NK-92 (cell line): ENCODE measurements around the gene SLIT3.

Experiments used
- DNase-seq: peaks from one replicate; lab custom pipeline; 2025; ENCODE audit not compliant: unreplicated experiment; lab: John Stamatoyannopoulos, UW

The SLIT3 gene

DNA sequence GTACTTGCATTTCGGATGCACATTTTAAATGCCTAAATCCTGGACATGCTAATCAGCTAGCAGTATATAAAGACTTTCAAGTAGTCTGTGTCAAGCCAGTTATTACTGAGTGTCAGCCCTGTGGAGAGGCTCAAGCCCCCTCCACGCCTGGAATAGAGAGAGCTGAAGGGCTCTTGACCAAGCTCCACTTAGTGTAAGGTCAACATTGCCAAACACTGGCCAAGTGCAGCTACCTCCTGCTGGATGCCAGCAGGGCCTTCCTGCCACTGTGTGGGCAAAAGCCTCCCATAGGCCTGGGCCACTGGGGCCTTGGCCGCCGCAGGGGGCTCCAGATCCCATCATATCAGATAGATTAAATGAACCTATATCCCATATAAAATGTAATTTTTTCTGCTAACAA, 482.4 kb downstream of the SLIT3 start:
- DNase-seq, result no peak

DNA sequence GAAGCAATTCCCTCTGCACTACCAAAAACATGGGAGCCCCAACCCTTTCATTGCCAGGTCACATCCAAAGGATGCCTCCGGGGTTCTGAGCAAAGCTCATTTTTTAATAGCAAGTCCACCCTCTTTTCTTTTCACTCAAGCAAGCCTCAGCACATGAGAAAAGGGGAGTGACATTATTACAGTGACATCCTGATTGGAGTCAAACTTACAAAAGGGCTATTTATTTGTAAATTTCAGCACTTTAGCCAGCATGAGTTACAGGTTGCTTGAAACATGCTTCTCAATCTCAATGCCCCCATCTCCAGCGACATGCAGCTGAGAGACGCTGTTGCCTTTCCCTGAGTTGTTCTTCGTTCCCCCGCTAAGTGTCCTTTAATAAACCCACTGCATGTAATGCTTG, 483.3 kb downstream of the SLIT3 start:
- DNase-seq, result no peak

DNA sequence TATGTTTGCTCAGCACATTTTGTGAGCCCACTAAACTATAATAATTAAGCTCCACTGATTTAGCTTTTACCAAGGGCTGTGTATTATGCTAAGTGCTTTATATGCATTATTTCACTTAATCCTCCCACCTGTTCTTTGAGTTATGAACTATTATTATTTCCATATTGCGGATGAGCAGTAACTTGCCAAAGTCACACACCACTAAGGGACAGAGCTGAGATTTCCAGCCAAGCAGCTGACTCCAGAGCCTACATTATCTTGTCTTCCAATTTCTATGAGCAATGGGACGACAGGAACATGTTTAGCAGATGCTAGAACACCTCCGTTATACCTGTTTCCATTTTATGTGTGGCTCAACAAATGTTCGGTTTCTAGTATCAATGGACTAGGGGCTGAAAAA, 484.3 kb downstream of the SLIT3 start:
- DNase-seq, result no peak

DNA sequence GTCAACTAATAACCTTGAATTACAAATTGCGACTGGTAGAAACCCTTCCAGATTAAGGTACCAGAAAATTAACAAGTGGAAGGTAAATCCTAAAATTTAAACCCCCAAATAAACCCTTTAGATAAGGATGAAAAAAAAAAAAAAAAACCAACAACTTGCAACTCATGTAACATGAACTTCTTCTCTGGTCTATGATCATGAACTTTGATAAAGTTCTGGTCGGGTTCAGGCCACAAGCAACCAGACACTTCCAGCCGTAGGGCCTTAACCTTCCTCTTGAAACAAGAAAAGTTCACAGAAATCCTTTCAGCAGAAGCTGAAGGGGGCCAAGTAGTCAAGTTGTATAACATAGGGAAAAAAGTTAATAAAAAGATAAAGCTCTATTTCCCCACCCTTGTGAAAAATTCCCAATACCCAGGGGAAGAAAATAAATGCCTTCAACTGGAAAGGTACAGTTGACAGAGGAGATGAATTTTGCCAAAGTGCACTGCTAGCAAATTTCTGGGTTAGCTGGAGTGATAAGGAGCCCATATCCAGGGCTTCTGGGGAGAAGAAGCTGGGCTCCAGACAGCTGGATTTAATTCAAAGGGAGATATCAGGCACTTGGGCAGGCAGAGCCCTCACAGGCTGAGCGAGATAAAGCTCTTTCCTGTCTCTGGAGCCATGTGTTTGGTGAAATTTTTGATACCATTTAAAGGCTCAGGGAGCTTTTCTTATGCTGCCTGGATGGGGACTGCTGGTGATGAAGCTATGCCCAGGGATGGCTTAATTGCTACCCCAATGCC, 487.6 kb downstream of the SLIT3 start:
- no peak for DNase-seq

DNA sequence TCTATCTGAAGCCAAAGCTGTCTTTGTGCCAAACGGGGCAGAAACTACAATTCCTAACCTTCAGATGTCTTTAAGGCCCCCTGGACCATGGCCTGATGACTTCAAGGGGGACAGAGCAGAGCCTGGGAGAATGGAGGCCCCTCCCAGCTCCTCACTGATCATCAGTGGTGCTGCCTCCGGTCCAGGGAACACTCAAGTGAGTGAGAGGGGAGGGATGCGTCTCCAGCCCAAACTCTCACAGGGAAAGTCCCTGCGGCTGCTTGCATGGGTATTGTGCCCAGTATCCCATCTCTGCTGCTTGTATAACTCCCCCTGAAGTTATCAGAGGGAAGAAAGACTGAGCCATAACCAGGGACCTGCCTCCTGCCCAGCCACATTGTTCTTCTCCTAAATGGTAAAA, 490.3 kb downstream of the SLIT3 start:
- no peak for DNase-seq

DNA sequence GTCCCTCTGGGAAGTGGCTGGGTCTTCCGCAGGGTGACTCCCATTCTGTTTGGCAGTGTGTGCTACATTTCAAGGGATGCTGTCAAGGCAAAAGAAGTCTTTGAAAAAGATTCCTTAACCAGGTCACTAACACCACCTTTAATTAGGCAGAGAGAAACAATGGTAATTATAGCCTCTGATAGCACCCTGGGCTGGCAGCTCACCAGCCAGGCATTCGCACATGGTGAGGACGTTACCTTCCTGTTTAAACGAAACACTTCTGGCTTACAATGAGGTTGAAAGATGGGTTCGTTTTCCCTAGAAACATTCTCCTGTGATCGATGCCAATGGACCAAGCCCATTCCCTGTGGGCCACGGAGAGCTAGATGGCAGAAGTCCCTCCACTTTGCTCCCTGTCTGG, 491.7 kb downstream of the SLIT3 start:
- DNase-seq, result no peak

DNA sequence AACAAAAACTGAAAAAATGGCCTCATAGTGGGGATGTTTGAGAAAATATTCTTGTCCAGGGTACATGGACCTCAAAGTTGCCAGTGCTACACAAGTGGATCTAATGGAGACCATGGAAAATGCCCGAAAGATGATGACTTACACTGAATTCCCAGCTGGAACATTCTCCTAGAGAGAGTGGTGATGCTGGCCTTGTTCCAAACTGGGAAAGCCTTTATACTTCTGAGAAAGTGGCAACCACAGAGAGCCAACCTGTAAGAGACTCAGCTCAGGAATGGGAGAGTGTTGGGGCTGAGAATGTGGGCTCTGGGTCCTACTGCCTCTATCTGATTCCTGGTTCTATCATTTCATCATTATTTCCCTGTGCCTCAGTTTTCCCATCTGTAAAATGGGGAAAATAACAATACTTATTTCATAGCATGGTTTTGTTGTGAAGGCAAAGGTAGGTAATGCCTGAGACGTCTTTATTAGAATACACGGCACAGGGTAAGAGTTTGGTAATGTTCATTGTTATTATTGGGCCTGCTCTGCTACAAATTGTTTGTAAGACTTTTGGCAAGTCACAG, 492.8 kb downstream of the SLIT3 start:
- no peak for DNase-seq

DNA sequence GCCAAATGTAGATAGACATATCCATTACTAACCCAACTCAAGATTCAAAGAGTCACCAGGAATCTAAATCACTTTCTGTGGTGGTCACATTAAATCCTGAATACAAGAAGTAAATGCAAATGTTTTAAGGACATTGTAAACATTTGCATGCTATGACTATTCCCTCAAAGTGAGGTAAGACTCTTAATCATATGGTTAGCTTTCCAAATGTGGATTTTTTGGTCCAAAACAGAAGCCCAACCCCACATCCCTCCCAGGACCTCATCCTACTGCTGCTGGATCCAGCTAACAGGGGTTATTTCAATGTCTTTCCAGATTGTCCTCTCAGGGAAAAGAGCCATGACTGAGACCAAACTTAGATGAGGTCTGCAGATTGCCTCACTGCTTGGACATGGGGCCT, 493.7 kb downstream of the SLIT3 start:
- DNase-seq, result no peak

DNA sequence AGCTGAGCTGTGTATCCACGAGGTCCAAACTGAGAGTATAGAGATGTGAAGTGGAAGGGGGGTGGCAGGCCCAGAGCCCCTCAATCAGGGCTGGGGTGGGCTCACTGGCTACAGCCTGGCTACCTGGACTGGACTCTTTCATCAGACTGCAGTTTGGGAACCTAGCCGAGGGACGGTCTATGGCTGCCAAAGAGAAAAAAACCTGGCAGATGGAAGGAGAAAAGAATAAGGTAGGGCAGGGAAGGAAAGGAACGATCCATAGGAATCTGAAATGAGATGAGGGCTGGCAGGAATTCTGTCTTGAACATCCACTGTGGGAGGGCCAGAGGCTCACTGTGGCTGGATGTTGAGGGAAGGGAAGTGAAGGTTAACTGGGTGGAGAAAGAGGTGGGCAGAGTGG, 497.4 kb downstream of the SLIT3 start:
- no peak for DNase-seq

DNA sequence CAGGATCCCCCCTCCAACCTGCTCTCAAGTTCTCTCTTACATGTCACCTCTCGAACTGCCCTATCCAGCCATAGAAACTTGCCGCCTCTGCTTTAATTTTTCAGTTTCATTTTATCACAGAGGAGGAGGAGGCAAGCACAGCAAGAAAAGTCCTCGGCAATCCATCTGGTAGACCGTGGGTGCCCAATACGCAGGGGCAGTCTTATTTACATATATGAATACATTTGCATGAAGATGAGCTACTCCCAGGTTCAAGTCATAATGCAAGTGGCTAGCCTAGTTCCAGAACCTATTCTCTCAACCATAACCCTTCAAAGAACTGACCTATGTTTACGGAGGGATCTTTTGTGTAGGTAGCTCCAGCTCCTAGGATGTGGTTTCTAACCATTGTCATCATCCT, 498.6 kb downstream of the SLIT3 start:
- no peak for DNase-seq

DNA sequence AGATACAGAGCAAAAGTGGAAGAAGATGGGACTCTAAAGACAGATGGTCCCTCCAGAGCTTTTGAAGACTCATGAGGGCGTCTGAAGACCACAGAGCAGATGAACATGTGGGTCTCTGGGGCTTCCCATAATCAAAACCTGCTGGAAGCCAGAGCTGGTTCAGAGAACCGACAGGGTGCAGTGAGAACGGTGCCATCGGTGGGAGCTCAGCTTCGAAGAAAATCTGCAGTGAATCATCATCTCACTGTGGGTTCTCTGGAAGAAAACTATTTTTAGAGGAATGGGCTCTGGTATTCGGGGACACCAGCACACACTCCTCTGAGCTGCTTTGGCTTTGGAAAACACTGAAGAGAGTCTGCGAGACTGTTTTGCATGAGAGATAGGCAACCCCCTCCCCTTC, 499.4 kb downstream of the SLIT3 start:
- DNase-seq, result no peak

DNA sequence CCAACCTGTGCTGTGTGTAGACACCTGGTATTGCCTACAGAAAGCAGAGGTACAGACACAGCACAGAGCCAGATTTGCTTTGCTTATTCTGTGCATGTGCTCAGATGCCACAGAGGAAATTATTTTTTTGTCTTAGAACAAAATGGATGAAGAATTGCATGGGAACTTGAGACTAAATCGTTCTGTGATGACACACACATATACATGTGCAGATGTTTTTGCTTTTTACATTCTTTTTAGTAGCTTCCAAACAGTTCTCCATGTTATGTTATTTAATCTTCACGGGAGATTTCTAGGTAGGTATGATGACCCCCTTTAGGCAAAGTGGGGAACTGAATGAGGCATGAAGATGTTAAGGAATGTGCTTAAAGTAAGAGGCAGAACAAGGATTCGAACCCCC, 500.2 kb downstream of the SLIT3 start:
- DNase-seq, result no peak

DNA sequence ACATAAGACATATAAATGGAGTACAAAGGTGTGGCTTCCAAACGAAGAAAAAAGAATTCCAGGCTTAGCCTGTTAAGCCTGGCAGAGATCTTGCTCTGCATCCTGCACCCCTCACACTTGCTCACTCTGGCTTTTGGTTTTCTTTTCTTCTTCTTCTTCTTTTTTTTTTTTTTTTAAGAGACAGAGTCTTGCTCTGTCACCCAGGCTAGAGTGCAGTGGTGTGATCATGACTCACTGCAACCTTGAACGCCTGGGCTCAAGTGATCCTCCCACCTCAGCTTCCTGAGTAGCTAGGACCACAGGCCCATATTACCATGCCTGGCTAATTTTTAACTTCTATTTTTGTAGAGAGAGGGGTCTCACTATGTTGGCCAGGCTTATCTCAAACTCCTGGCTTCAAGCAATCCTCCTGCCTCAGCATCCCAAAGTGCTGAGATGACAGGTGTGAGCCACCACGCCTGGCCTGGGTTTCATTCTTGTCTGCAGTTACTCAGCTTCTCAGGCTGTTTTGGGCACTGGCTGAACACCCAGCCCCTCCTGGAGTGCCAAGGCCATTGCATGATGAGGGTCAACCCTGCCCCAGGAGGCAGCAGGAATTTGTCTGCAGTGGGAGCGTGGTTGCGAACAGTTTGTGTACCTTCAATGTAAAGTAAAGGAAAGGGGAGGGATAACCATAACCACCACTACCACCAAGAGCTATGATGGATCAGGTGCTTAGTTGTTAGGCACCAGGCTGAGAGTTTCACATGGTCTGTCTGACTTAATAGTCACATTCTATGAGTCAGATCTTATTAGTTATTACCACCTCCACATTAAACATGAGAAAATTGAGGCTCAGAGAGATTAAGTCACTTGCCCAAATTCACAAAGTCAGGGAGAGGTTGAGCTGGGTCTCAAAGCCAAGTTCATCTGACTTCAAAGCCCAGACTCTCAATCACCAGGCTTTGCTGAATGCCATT, 502.6 kb downstream of the SLIT3 start:
- DNase-seq, result no peak

DNA sequence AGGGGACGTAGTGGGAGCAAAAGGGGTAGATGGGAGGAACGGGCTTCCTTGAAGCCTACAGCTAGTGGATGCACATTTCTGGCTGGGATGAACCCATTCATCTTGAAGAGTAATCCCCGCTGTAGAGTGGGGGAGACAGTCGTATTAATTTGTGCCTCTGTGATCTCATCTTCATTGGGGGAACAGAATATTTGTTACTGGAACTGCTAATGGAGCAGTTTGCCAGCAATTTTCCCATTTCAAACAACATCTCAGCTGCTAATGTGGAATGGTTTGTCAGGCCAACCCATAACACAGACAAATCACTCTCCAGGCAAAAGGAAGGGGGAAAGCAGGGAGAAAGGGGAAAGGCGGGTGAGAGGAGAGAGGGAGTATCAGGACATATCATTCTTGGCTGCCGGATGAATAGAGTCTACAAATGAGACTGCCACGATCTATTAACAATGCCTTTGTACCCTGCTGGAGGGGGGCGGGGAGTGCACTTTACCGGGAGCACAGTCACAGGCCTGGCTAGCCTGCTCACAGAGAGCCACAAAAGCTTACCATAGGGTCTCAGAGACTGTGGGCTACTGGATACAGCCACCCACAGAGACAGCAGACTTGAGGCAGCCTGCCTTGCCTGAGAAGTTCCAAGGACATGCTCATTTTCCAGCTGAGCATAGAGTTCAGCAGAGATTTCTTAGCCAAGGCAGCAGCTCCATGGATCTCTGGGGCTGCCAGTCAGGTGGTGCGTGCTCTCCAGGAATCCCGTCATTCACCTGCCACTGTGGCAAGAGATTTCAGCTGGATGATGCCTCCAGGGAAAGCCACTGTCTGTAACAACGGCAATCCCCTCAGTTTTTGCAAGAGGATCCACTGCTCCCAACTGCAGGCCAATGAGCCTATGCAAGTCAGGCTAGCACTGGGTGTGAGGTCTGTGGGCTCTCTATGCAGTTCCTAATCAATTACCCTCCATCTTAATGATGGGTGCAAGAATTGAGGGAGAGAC, 504.1 kb downstream of the SLIT3 start:
- DNase-seq, result no peak

DNA sequence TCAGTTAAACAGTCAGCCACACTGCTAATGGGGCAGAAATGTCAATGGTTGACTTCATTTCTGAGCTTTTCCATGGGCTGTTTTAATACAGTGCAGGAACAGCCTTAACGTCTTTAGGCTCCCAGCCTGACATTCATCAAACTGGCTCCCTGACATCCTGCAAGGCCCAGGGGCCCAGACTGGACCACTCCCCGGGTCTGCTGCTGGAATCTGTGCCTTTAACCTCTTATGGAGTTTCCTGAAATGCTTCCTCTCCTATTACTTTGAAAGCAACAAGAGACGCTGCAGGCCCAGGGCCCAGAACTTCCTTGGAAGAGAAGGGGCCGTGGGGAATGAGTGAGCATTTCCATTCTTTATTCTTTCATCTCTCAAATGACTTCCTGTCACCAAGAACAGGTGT, 504.9 kb downstream of the SLIT3 start:
- no peak for DNase-seq

DNA sequence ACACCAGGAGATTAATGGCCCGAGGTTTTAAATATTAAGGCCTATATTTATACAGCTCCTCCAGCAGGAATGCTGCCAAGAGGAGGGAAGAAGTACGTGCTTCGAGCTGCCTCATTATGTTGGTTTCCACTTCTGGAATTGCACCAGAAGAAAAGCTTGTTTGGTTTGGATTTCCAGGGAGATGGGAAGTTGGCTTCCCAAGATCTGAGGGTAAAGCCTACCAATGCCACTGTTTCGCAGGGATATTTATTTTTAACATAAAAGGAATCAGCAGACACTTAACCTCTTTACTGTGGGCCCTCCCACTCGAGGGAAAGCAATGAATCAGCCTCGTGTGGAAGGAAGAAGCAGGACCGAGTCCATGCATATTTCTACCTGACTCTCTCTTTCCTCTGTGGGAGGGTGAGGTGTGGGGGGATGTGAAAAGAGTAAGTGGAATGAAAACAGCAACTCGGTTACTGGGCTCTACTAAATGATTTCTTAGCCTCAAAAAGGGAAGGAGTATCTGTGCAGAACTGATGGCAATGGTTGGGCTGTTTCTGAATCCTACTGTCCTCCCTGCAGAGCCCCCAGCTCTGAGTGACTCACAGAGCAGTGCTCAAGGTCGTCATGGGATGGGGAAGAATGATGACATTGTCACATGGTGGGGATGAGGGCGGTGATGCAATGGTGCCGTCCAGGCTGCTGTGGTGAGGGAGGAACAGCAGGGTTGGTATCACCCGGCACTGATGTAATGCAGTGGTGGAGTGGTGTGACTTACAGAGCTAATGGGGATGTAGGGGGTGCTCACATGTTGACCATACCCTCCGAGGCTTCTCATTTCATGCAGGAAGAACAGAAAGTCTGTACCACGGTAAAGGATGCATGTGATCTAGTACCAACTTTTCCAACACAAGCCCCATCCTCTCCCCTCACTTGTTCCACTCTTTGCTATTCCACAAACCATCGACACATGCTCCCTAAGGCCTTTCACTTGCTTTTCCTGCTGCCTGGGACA, 506.8 kb downstream of the SLIT3 start:
- no peak for DNase-seq

DNA sequence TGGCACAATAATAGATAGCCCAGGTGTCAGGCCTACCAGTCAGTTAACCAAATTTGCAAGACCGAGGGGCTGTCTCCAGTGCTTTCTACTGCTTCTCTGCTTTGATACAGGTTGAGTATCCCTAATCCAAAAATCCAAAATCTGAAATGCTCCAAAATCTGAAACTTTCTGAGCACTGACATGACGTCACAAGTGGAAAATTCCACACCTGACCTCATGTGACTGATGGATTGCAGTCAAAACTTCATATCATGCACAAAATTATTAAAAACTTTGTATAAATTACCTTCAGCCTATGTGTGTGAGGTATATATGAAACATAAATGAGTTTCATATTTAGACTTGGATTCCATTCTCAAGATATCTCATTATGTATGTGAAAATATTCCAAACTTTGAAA, 508.3 kb downstream of the SLIT3 start:
- no peak for DNase-seq

DNA sequence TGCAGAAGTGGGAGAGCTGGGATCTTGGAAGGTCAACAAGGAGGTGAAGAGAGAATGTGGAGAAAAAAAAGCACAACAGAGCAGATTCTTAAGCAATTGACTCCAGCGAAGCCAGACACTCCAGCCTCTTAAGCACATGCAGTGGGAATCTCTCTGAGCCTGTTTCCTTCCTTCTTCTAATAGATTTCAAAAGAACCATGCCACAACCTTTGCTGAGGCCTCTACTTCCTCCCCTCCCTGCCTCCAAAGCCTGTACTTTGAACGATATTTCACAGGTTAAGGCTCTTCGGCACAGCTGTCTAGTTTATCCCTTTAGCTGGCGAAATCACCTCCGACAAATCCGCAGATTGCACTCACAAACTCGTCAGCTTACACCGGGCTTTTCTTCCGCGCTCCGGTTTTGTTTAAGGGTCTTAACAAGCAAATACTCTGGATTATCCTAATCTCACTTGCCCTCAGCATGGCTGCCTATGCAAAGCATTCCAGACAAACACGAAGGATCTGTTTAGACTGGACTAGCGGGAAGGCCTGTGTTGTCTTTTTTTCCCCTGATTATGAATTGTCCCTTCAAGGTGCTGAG, 510.2 kb downstream of the SLIT3 start:
- DNase-seq, result no peak

DNA sequence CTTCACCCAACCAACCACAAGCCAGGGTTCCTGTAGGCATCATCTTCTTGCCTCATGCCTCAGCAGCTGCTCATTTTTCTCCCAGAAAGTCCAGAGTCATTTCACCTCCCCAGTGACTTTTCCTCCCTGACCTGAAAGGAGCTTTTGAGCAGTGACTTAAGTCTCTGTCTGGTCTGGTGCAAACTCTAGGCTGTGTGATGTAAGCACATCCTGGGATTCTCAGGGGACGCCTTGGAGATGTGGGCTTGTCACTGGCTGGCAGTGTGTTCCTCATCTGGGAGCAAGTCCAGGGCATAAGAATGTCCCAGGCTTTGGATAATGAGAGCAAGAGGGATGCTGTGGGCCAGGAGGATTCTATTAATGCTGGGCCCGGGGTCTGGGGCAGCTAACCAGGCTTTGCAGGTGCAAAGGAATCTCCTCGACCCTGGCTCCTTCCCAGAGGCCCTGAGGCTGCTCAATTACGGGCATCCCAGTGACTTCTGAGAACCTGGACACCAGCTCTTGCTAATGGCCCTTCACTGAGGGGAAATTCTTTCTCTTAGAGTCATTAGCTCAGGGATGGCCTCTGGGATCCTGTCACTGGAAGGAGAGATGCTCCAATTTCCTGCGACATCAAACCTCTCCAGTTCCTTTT, 510.8 kb downstream of the SLIT3 start:
- DNase-seq, result no peak
